ENCODE data around the gene COX20. TPM values are rescaled to one million over a fixed set of nuclear protein-coding genes. Genes with fewer than 3 reads are reported as not detected.

The COX20 gene
- total and polyA plus RNA-seq, 2 of the 13 experiments (the other 11 are each of a cell fraction or from before 2014, with no cell fraction given), result 34.4 to 95.8 TPM

- TF ChIP-seq, protein P1, sequence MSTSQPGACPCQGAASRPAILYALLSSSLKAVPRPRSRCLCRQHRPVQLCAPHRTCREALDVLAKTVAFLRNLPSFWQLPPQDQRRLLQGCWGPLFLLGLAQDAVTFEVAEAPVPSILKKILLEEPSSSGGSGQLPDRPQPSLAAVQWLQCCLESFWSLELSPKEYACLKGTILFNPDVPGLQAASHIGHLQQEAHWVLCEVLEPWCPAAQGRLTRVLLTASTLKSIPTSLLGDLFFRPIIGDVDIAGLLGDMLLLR (CRISPR knock-in tag; IDR thresholded peaks at IDR 0.05), result peak; percentile 71
- TF ChIP-seq CCAR2 (optimal IDR thresholded peaks at IDR 0.05; ENCODE audit: low read depth, low read length) (no peak), ZNF619 (CRISPR knock-in tag; IDR thresholded peaks at IDR 0.05) (peak; percentile 52; the same call in 1 of the 2 replicates), IKZF1 (IDR thresholded peaks at IDR 0.05) (no peak), ELK4 (CRISPR knock-in tag; IDR thresholded peaks at IDR 0.05; ENCODE audit: borderline replicate concordance) (no peak), PRDM10 (CRISPR knock-in tag; IDR thresholded peaks at IDR 0.05; ENCODE audit: low read depth) (no peak), YEATS4 (CRISPR knock-in tag; IDR thresholded peaks at IDR 0.05; ENCODE audit: borderline replicate concordance) (peak; percentile 97), ZNF704 (CRISPR knock-in tag; IDR thresholded peaks at IDR 0.05; ENCODE audit: borderline replicate concordance) (0 out of 2 replicates have a peak, but pooled peaks have one; percentile 66), KLF15 (CRISPR knock-in tag; IDR thresholded peaks at IDR 0.05; ENCODE audit: borderline replicate concordance) (no peak), CHD4 (IDR thresholded peaks at IDR 0.05; ENCODE audit: borderline replicate concordance, low read length) (no peak), GABPB1 (CRISPR knock-in tag; IDR thresholded peaks at IDR 0.05) (peak; percentile 88), ZNF136 (CRISPR knock-in tag; IDR thresholded peaks at IDR 0.05; ENCODE audit: low read depth) (no peak), KAT2B (IDR thresholded peaks at IDR 0.05; ENCODE audit: borderline replicate concordance, low read depth, low read length) (no peak), NFE2 (CRISPR knock-in tag; IDR thresholded peaks at IDR 0.05) (no peak), ZNF547 (CRISPR knock-in tag; IDR thresholded peaks at IDR 0.05) (no peak; the same call in 1 of the 2 replicates)
- TF ChIP-seq, protein P2, sequence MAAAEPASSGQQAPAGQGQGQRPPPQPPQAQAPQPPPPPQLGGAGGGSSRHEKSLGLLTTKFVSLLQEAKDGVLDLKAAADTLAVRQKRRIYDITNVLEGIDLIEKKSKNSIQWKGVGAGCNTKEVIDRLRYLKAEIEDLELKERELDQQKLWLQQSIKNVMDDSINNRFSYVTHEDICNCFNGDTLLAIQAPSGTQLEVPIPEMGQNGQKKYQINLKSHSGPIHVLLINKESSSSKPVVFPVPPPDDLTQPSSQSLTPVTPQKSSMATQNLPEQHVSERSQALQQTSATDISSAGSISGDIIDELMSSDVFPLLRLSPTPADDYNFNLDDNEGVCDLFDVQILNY (CRISPR knock-in tag; conservative IDR thresholded peaks at IDR 0.05), result peak; percentile 75; the same call in 1 of the 2 replicates
- TF ChIP-seq, protein P3, sequence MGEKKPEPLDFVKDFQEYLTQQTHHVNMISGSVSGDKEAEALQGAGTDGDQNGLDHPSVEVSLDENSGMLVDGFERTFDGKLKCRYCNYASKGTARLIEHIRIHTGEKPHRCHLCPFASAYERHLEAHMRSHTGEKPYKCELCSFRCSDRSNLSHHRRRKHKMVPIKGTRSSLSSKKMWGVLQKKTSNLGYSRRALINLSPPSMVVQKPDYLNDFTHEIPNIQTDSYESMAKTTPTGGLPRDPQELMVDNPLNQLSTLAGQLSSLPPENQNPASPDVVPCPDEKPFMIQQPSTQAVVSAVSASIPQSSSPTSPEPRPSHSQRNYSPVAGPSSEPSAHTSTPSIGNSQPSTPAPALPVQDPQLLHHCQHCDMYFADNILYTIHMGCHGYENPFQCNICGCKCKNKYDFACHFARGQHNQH (CRISPR knock-in tag; IDR thresholded peaks at IDR 0.05), result peak; percentile 67
Observed at GRCh38 chr1:244835276-244836134, at the start of gene COX20 (continued).

Data from HepG2 (cell line).